PC-3 (cell line): ENCODE measurements around the gene B4GALT5.

ENCODE experiments used
- EZH2 ChIP-seq: fragments of 300-600 bp; sonication (generic); IDR thresholded peaks from one replicate; pipeline ENCODE4 v1.6.1; 2017; ENCODE audit warnings: antibody characterized with exemption, mild to moderate bottlenecking, low read length; ENCODE audit not compliant: unreplicated experiment
- EZH2phosphoT487 ChIP-seq: fragments of 300-600 bp; sonication (generic); IDR thresholded peaks from 2 replicates; pipeline ENCODE4 v1.6.1; 2018; ENCODE audit warnings: mild to moderate bottlenecking, antibody characterized with exemption, low read length, borderline replicate concordance
- TF ChIP-seq, protein P1 (sequence below): fragments of 300-600 bp; sonication (generic); conservative IDR thresholded peaks from 2 replicates; pipeline ENCODE4 v1.5.1; 2017; ENCODE audit warnings: antibody characterized with exemption, low read depth, mild to moderate bottlenecking, low read length

DNA sequence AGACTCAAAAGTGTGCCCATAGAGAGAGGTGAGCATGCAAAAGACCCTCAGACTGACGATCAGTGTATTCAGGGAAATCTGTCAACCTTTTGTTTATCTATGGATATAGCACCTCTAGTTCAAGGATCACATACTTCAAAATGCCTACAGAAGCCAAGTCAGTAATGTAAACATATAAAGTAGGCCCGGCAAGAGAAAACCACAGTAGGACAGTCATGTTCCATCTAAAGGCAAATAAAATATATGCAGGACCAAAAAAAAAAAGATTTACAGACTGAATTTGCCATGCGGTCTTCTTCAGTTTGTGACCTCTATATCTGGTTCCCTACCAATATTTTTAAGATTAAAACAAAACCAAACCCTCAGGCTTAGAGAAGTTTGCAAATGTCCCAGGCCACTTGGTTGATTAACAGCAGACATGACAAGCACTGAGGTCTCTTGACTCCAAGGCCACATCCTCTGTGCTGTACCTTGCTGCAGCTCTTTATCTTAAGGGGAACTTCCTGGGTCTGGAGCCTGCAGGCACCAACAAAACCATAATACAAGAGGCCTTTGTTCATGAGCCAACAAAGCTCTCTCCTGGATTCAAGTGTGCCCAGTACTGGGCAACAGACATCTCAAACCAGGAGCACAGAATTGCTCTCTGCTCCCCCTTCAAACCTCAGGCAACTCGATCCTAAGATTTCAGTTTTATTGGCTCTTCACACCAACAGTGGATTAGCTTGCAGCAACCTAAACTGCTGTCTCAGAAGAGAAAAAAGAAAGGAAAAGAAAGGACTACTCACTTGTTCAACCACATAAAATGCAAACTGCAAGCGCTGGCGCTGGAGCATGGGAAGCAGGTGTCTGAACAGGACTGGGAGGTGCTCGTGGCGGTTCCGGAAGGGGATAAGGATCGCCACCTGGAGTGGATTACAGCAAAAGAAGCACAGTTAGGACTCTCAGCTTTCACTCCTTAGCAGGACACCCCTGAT, 71.7 kb downstream of the B4GALT5 start:
- TF ChIP-seq, protein P1, sequence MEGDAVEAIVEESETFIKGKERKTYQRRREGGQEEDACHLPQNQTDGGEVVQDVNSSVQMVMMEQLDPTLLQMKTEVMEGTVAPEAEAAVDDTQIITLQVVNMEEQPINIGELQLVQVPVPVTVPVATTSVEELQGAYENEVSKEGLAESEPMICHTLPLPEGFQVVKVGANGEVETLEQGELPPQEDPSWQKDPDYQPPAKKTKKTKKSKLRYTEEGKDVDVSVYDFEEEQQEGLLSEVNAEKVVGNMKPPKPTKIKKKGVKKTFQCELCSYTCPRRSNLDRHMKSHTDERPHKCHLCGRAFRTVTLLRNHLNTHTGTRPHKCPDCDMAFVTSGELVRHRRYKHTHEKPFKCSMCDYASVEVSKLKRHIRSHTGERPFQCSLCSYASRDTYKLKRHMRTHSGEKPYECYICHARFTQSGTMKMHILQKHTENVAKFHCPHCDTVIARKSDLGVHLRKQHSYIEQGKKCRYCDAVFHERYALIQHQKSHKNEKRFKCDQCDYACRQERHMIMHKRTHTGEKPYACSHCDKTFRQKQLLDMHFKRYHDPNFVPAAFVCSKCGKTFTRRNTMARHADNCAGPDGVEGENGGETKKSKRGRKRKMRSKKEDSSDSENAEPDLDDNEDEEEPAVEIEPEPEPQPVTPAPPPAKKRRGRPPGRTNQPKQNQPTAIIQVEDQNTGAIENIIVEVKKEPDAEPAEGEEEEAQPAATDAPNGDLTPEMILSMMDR: no peak
- no peak for TF ChIP-seq EZH2phosphoT487
- no peak for TF ChIP-seq EZH2
